Astrocyte (in vitro differentiated cells and primary cell): ENCODE measurements around the gene KLRC3. TPM values are rescaled to one million over a fixed set of nuclear protein-coding genes. Genes with fewer than 3 reads are reported as not detected.
"Not testable (repeated sequence)": the region's sequence is repeated elsewhere in the genome, so short reads cannot be mapped to it uniquely, and the experiment has no call there.

Experiments
- DNase-seq: peaks from one replicate; pipeline ENCODE4 v3.0.0-alpha.2; 2010; ENCODE audit warnings: low read depth
- FAIRE-seq: peaks from 2 replicates; lab custom pipeline; 2011; peaks lifted over from hg19 to GRCh38; lab: Jason Lieb, UNC
- H2AFZ ChIP-seq: 2 replicates; pipeline ENCODE4 v1.6.0; 2012; ENCODE audit warnings: low read depth, low read length, inconsistent platforms
- H3K27ac ChIP-seq: 2 replicates; pipeline ENCODE4 v1.5.1; 2011; ENCODE audit warnings: low read depth, low read length, inconsistent platforms
- H3K27me3 ChIP-seq: 2 replicates; pipeline ENCODE4 v1.6.0; 2011; ENCODE audit warnings: low read length, inconsistent platforms; ENCODE audit not compliant: insufficient read depth
- H3K36me3 ChIP-seq: 2 replicates; pipeline ENCODE4 v1.5.1; 2011; ENCODE audit warnings: low read length, inconsistent platforms; ENCODE audit not compliant: insufficient read depth
- H3K4me1 ChIP-seq: 2 replicates; pipeline ENCODE4 v1.5.1; 2011; ENCODE audit warnings: low read length, inconsistent platforms; ENCODE audit not compliant: insufficient read depth
- H3K4me2 ChIP-seq: 2 replicates; pipeline ENCODE4 v1.6.0; 2012; ENCODE audit warnings: low read length, inconsistent platforms
- H3K4me3 ChIP-seq: 2 replicates; pipeline ENCODE4 v1.5.1; 2011; ENCODE audit warnings: low read depth, mild to moderate bottlenecking, low read length, inconsistent platforms; ENCODE audit not compliant: insufficient read depth
- H3K79me2 ChIP-seq: 2 replicates; pipeline ENCODE4 v1.6.0; 2012; ENCODE audit warnings: mild to moderate bottlenecking, low read length, inconsistent platforms; ENCODE audit not compliant: insufficient read depth
- H3K9ac ChIP-seq: 2 replicates; pipeline ENCODE4 v1.6.0; 2012; ENCODE audit warnings: mild to moderate bottlenecking, low read length, inconsistent platforms
- H3K9me3 ChIP-seq: 2 replicates; pipeline ENCODE4 v1.5.1; 2012; ENCODE audit warnings: low read depth, mild to moderate bottlenecking, low read length, inconsistent platforms; ENCODE audit not compliant: insufficient read depth
- H4K20me1 ChIP-seq: 2 replicates; pipeline ENCODE4 v1.6.0; 2012; ENCODE audit warnings: low read length, inconsistent platforms; ENCODE audit not compliant: insufficient read depth
- H3K27ac Mint-ChIP-seq: one replicate; pipeline ENCODE4 v1.8.0; 2021; ENCODE audit warnings: mild to moderate bottlenecking, mixed read lengths; ENCODE audit not compliant: unreplicated experiment
- H3K27me3 Mint-ChIP-seq: one replicate; pipeline ENCODE4 v1.8.0; 2021; ENCODE audit warnings: low read depth, mixed read lengths; ENCODE audit not compliant: unreplicated experiment
- H3K36me3 Mint-ChIP-seq: one replicate; pipeline ENCODE4 v1.8.0; 2021; ENCODE audit warnings: low read depth, mixed read lengths; ENCODE audit not compliant: unreplicated experiment
- H3K4me1 Mint-ChIP-seq: one replicate; pipeline ENCODE4 v1.8.0; 2021; ENCODE audit warnings: low read depth, mixed read lengths; ENCODE audit not compliant: unreplicated experiment
- H3K4me3 Mint-ChIP-seq: one replicate; pipeline ENCODE4 v1.8.0; 2021; ENCODE audit warnings: mild to moderate bottlenecking, moderate library complexity, mixed read lengths; ENCODE audit not compliant: unreplicated experiment
- H3K9me3 Mint-ChIP-seq: one replicate; pipeline ENCODE4 v1.8.0; 2021; ENCODE audit warnings: mild to moderate bottlenecking, mixed read lengths; ENCODE audit not compliant: unreplicated experiment
- CTCF ChIP-seq: IDR thresholded peaks from 2 replicates; pipeline ENCODE4 v1.5.1; 2011; ENCODE audit warnings: low read depth, mild to moderate bottlenecking, inconsistent platforms, low read length, moderate library complexity; ENCODE audit not compliant: insufficient read depth
- EZH2 ChIP-seq: IDR thresholded peaks from 2 replicates; pipeline ENCODE4 v1.6.1; 2012; ENCODE audit warnings: mild to moderate bottlenecking, low read length, inconsistent platforms; ENCODE audit not compliant: insufficient read depth
- total RNA-seq: library from RNA; stranded (reverse); gene quantifications from 2 replicates; pipeline ENCODE4 v1.2.1, GENCODE V29; 2021

KLRC3 gene
- total RNA-seq, 1 donor from 2014 or later = 1.2 TPM

DNA sequence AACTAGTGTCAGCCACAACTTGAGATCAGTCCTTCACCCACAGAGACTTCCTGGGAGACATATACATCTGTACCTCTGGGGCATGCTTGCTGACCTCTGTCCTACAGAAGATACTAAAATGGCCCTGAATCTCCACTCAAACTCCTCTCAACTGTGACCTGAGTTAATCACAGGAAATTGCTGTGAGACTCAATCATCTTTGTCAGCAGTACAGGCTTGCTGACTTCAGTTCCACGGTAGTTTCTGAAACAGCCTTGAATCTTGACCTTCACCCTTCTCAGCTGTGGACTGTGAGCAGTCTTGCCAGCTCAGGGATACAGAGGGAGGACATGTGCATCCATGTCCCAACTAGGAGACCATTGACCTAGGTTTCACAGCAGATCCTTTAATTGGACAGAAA, 34.1 kb upstream of the KLRC3 start:
- Histone ChIP-seq H2AFZ (no peak overlapping the region), H3K4me1 (no peaks in the 10 kb centered on the region), H3K9ac (no peak overlapping the region), H3K4me2 (no peak overlapping the region), H3K4me3 (no peak overlapping the region), H4K20me1 (no peaks in the 10 kb centered on the region), H3K36me3 (no peaks in the 10 kb centered on the region), H3K27me3 (no peaks in the 10 kb centered on the region), H3K27ac (no peak overlapping the region), H3K79me2 (no peaks in the 10 kb centered on the region), H3K9me3 (peaks cover 2% of the 10 kb centered on the region)
- FAIRE-seq (no peak), DNase-seq (no peak)
- Mint-ChIP-seq H3K36me3 (no peaks in the 10 kb centered on the region), H3K4me1 (no peaks in the 10 kb centered on the region), H3K27me3 (no peaks in the 10 kb centered on the region), H3K4me3 (no peak overlapping the region), H3K9me3 (peaks cover 10% of the 10 kb centered on the region), H3K27ac (no peak overlapping the region)
- TF ChIP-seq CTCF (no peak), EZH2 (no peak)

GRCh38 chr12:10453156-10453555, 32.8 kb upstream of the KLRC3 start, which contains the start of gene KLRC1:
KLRC1 (minus strand) TSS chr12:10453377; CDS start chr12:10451156, 2,221 bp downstream.
- H3K4me3 ChIP-seq = no peak within 1 kb of the TSS
- H3K36me3 ChIP-seq = no peaks in the 10 kb centered on the region
- TF ChIP-seq EZH2 = no peak
- no peak for TF ChIP-seq CTCF
- no peaks in the 10 kb centered on the region for H3K36me3 Mint-ChIP-seq
- no peaks in the 10 kb centered on the region for H3K27me3 Mint-ChIP-seq
- peaks cover 2% of the 10 kb centered on the region for H3K9me3 ChIP-seq
- no peak within 1 kb of the TSS for H3K27ac Mint-ChIP-seq
- FAIRE-seq (no peak), DNase-seq (no peak)
- H3K9ac ChIP-seq = no peak within 1 kb of the TSS
- no peaks in the 10 kb centered on the region for H3K4me1 Mint-ChIP-seq
- no peak within 1 kb of the TSS for H3K27ac ChIP-seq
- H3K4me3 Mint-ChIP-seq = no peak within 1 kb of the TSS
- H3K4me1 ChIP-seq = no peaks in the 10 kb centered on the region
- no peak within 1 kb of the TSS for H2AFZ ChIP-seq
- H3K79me2 ChIP-seq = no peaks in the 10 kb centered on the region
- H3K4me2 ChIP-seq = no peak within 1 kb of the TSS
- H4K20me1 ChIP-seq = no peaks in the 10 kb centered on the region
- H3K27me3 ChIP-seq = no peaks in the 10 kb centered on the region
- peaks cover 10% of the 10 kb centered on the region for H3K9me3 Mint-ChIP-seq

GRCh38 chr12:10448236-10448635, 27.8 kb upstream of the KLRC3 start:
- no peak overlapping the region for H2AFZ ChIP-seq

DNA sequence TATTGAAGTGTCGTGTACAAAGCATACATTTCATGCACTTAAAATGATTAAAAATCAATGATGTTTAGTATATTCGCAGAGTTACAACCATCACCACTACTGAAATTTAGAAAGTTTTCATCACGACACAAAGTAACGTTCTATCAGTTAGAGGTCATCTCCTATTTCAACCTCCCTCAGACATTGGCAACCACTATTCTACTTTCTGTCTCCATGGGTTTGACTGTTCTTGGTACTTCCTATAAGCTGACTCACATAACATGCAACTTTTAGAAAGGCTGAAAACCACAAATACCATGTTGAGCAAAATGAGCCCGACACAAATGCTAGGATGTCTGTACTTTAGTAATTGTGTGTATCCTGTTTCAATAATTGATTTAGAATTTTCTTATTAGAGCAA, 25.7 kb upstream of the KLRC3 start:
- not testable (repeated sequence) for H3K36me3 Mint-ChIP-seq, H3K9me3 Mint-ChIP-seq, H3K4me1 Mint-ChIP-seq, H3K36me3 ChIP-seq, H2AFZ ChIP-seq, H3K4me3 Mint-ChIP-seq, H3K4me3 ChIP-seq, H3K27me3 Mint-ChIP-seq, H3K9me3 ChIP-seq, H3K9ac ChIP-seq, H3K79me2 ChIP-seq, H4K20me1 ChIP-seq, H3K27me3 ChIP-seq, H3K4me1 ChIP-seq, H3K4me2 ChIP-seq, H3K27ac ChIP-seq
- FAIRE-seq = peak; percentile 62
- DNase-seq = peak; percentile 10
- H3K27ac Mint-ChIP-seq = peak overlapping the region; percentile 72

More at GRCh38 chr12:10448236-10448635, 27.8 kb upstream of the KLRC3 start:
- H3K4me1 Mint-ChIP-seq = peaks cover 4% of the 10 kb centered on the region
- no peak overlapping the region for H3K4me3 Mint-ChIP-seq
- no peak for DNase-seq
- no peaks in the 10 kb centered on the region for H3K36me3 Mint-ChIP-seq
- H3K27me3 ChIP-seq = no peaks in the 10 kb centered on the region
- H3K9ac ChIP-seq = no peak overlapping the region
- no peak for TF ChIP-seq EZH2
- TF ChIP-seq CTCF = no peak
- H3K27me3 Mint-ChIP-seq = no peaks in the 10 kb centered on the region
- H3K9me3 ChIP-seq = no peaks in the 10 kb centered on the region
- FAIRE-seq = no peak
- H3K36me3 ChIP-seq = no peaks in the 10 kb centered on the region
- H3K4me2 ChIP-seq = no peak overlapping the region
- no peaks in the 10 kb centered on the region for H3K4me1 ChIP-seq
- no peak overlapping the region for H3K4me3 ChIP-seq
- H4K20me1 ChIP-seq = no peaks in the 10 kb centered on the region
- H3K27ac ChIP-seq = no peak overlapping the region
- H3K79me2 ChIP-seq = no peaks in the 10 kb centered on the region
- H3K27ac Mint-ChIP-seq = no peak overlapping the region
- H3K9me3 Mint-ChIP-seq = no peaks in the 10 kb centered on the region
